Nephron progenitor cell (in vitro differentiated cells): ENCODE data around the gene ATG9B.

Experiments
- DNase-seq: peaks from one replicate; pipeline ENCODE4 v3.0.0; 2021
- H3K27ac Mint-ChIP-seq: 2 replicates; pipeline ENCODE4 v1.8.0; 2021; ENCODE audit warnings: mild to moderate bottlenecking, moderate library complexity, mixed read lengths
- H3K27me3 Mint-ChIP-seq: 2 replicates; pipeline ENCODE4 v1.8.0; 2021; ENCODE audit warnings: mild to moderate bottlenecking, low read depth, mixed read lengths; ENCODE audit not compliant: poor library complexity
- H3K36me3 Mint-ChIP-seq: 2 replicates; pipeline ENCODE4 v1.8.0; 2021; ENCODE audit warnings: low read depth, mixed read lengths
- H3K4me1 Mint-ChIP-seq: 2 replicates; pipeline ENCODE4 v1.8.0; 2021; ENCODE audit warnings: mixed read lengths
- H3K4me3 Mint-ChIP-seq: 2 replicates; pipeline ENCODE4 v1.8.0; 2021; ENCODE audit warnings: mild to moderate bottlenecking, moderate library complexity, mixed read lengths
- H3K9me3 Mint-ChIP-seq: 2 replicates; pipeline ENCODE4 v1.8.0; 2021; ENCODE audit warnings: mild to moderate bottlenecking, moderate library complexity, mixed read lengths
- CTCF ChIP-seq: fragments of 200-600 bp; sonication (generic); IDR thresholded peaks from 2 replicates; pipeline ENCODE4 v1.5.0; 2021; ENCODE audit warnings: antibody characterized with exemption

Gene ATG9B

GRCh38 chr7:150972741-150973140 is 51.6 kb downstream of the ATG9B start:
- no peaks in the 10 kb centered on the region for H3K36me3 Mint-ChIP-seq
- H3K27ac Mint-ChIP-seq, result no peak overlapping the region
- TF ChIP-seq CTCF, result no peak
- no peak overlapping the region for H3K4me3 Mint-ChIP-seq
- DNase-seq, result no peak
- peaks cover 82% of the 10 kb centered on the region for H3K4me1 Mint-ChIP-seq
- peaks cover 19% of the 10 kb centered on the region for H3K27me3 Mint-ChIP-seq
- H3K9me3 Mint-ChIP-seq, result no peaks in the 10 kb centered on the region

- H3K9me3 Mint-ChIP-seq, result no peaks in the 10 kb centered on the region
- H3K36me3 Mint-ChIP-seq, result no peaks in the 10 kb centered on the region
- no peak overlapping the region for H3K4me3 Mint-ChIP-seq
- peaks cover 83% of the 10 kb centered on the region for H3K4me1 Mint-ChIP-seq
- no peak overlapping the region for H3K27ac Mint-ChIP-seq
- no peak for DNase-seq
- H3K27me3 Mint-ChIP-seq, result peaks cover 19% of the 10 kb centered on the region
- TF ChIP-seq CTCF, result no peak
These were observed 52.2 kb downstream of the ATG9B start for GRCh38 chr7:150972023-150972468.

GRCh38 chr7:150971242-150972022 is 52.9 kb downstream of the ATG9B start:
- peak; percentile 64 for DNase-seq
- no peak for TF ChIP-seq CTCF
- Mint-ChIP-seq H3K27me3 (peaks cover 15% of the 10 kb centered on the region), H3K4me3 (peak overlapping the region; percentile 69), H3K4me1 (peaks cover 77% of the 10 kb centered on the region), H3K9me3 (no peaks in the 10 kb centered on the region), H3K27ac (peak overlapping the region; percentile 95), H3K36me3 (no peaks in the 10 kb centered on the region)

- TF ChIP-seq CTCF, result no peak
- H3K4me1 Mint-ChIP-seq, result peaks cover 70% of the 10 kb centered on the region
- H3K27ac Mint-ChIP-seq, result peak overlapping the region; percentile 57
- no peak for DNase-seq
- H3K4me3 Mint-ChIP-seq, result peak overlapping the region; percentile 63
- H3K9me3 Mint-ChIP-seq, result no peaks in the 10 kb centered on the region
- peaks cover 14% of the 10 kb centered on the region for H3K27me3 Mint-ChIP-seq
- no peaks in the 10 kb centered on the region for H3K36me3 Mint-ChIP-seq
These were observed 53.9 kb downstream of the ATG9B start for GRCh38 chr7:150970424-150970823.

GRCh38 chr7:150969475-150969874 is 54.8 kb downstream of the ATG9B start:
- H3K27me3 Mint-ChIP-seq, result peaks cover 11% of the 10 kb centered on the region
- H3K27ac Mint-ChIP-seq, result no peak overlapping the region
- no peak for TF ChIP-seq CTCF
- DNase-seq, result no peak
- no peaks in the 10 kb centered on the region for H3K9me3 Mint-ChIP-seq
- H3K4me3 Mint-ChIP-seq, result no peak overlapping the region
- H3K36me3 Mint-ChIP-seq, result no peaks in the 10 kb centered on the region
- H3K4me1 Mint-ChIP-seq, result peaks cover 77% of the 10 kb centered on the region
